ENCODE data around the gene IQSEC3. TPM values are rescaled to one million over a fixed set of nuclear protein-coding genes. Genes with fewer than 3 reads are reported as not detected.

The IQSEC3 gene
- polyA plus RNA-seq, 1 experiment, result not detected

GRCh38 chr12:101969-102878, 35.7 kb downstream of the IQSEC3 start:
- ChIA-PET CTCF (no interaction called here), POLR2A (no interaction called here)
- DNase-seq (ENCODE audit: low read depth), result no peak
- H3K27me3 ChIP-seq (ENCODE audit: control insufficient read depth, insufficient read depth, low read length), result peaks cover 25% of the 10 kb centered on the region
- H3K36me3 ChIP-seq (ENCODE audit: control insufficient read depth, insufficient read depth, low read length), result no peaks in the 10 kb centered on the region
- no peak for TF ChIP-seq CTCF (IDR thresholded peaks at IDR 0.05; ENCODE audit: insufficient read depth, low read depth, low read length)
- no peak overlapping the region for H3K4me3 ChIP-seq (ENCODE audit: low read depth, low read length)

- H3K36me3 ChIP-seq (ENCODE audit: control insufficient read depth, insufficient read depth, low read length), result no peaks in the 10 kb centered on the region
- ChIA-PET CTCF (no interaction called here), POLR2A (no interaction called here)
- H3K4me3 ChIP-seq (ENCODE audit: low read depth, low read length), result no peak overlapping the region
- peaks cover 23% of the 10 kb centered on the region for H3K27me3 ChIP-seq (ENCODE audit: control insufficient read depth, insufficient read depth, low read length)
- no peak for TF ChIP-seq CTCF (IDR thresholded peaks at IDR 0.05; ENCODE audit: insufficient read depth, low read depth, low read length)
- DNase-seq (ENCODE audit: low read depth), result no peak
These were observed 36.3 kb downstream of the IQSEC3 start for GRCh38 chr12:102879-103168.

- TF ChIP-seq CTCF (IDR thresholded peaks at IDR 0.05; ENCODE audit: insufficient read depth, low read depth, low read length), result no peak
- Histone ChIP-seq H3K27me3 (ENCODE audit: control insufficient read depth, insufficient read depth, low read length) (peaks cover 21% of the 10 kb centered on the region), H3K4me3 (ENCODE audit: low read depth, low read length) (no peak overlapping the region), H3K36me3 (ENCODE audit: control insufficient read depth, insufficient read depth, low read length) (no peaks in the 10 kb centered on the region)
- CTCF ChIA-PET, result no interaction called here
- POLR2A ChIA-PET, result no interaction called here
- DNase-seq (ENCODE audit: low read depth), result no peak
These were observed 36.8 kb downstream of the IQSEC3 start for GRCh38 chr12:103169-103981.

- ChIA-PET POLR2A (no interaction called here), CTCF (no interaction called here)
- DNase-seq (ENCODE audit: low read depth), result no peak
- no peak for TF ChIP-seq CTCF (IDR thresholded peaks at IDR 0.05; ENCODE audit: insufficient read depth, low read depth, low read length)
- H3K4me3 ChIP-seq (ENCODE audit: low read depth, low read length), result no peak overlapping the region
- H3K27me3 ChIP-seq (ENCODE audit: control insufficient read depth, insufficient read depth, low read length), result peaks cover 12% of the 10 kb centered on the region
- H3K36me3 ChIP-seq (ENCODE audit: control insufficient read depth, insufficient read depth, low read length), result no peaks in the 10 kb centered on the region
These were observed 38.0 kb downstream of the IQSEC3 start for GRCh38 chr12:104551-105081.

- POLR2A ChIA-PET, result no interaction called here
- no peak for TF ChIP-seq CTCF (IDR thresholded peaks at IDR 0.05; ENCODE audit: insufficient read depth, low read depth, low read length)
- H3K36me3 ChIP-seq (ENCODE audit: control insufficient read depth, insufficient read depth, low read length), result no peaks in the 10 kb centered on the region
- CTCF ChIA-PET, result interaction anchor here (1.7 kb wide), 1 partner anchor 10 kb away, joined by 3 read pairs; no protein-coding TSS in a partner anchor
- H3K4me3 ChIP-seq (ENCODE audit: low read depth, low read length), result no peak overlapping the region
- H3K27me3 ChIP-seq (ENCODE audit: control insufficient read depth, insufficient read depth, low read length), result peaks cover 7% of the 10 kb centered on the region
- no peak for DNase-seq (ENCODE audit: low read depth)
These were observed 39.1 kb downstream of the IQSEC3 start for GRCh38 chr12:105696-106095.

Measured in BJ (cell line).